Pancreas (tissue), 10 donors: ENCODE results near the gene PLA2G6. TPM values are rescaled to one million over a fixed set of nuclear protein-coding genes. Genes with fewer than 3 reads are reported as not detected.

ENCODE experiments used
- ATAC-seq, 4 donors: fragments of 200-7000 bp; cut with Tn5 transposase; one replicate each; pipeline versions ENCODE4 v1.8.0 to v1.9.1; 2020; ENCODE audit warnings: mild to moderate bottlenecking in 4 of 4, moderate library complexity in 4 of 4
- DNase-seq, 6 donors: peaks; one replicate each; pipeline ENCODE4 v3.0.0-alpha.2; 2020
- FAIRE-seq: peaks from 2 replicates; lab custom pipeline; 2012; peaks lifted over from hg19 to GRCh38; lab: Jason Lieb, UNC
- H3K27ac ChIP-seq, 4 donors: fragments of 200-600 bp; sonication (generic); 1 replicate in 3 of 4; 2 replicates in 1 of 4; pipeline versions ENCODE4 v1.5.0 to v1.8.0; 2020
- H3K27me3 ChIP-seq, 4 donors: fragments of 200-600 bp; one replicate each; pipeline ENCODE4 v1.8.0; 2021
- H3K36me3 ChIP-seq, 3 donors: fragments of 200-600 bp; sonication (generic) in 1 of 3; one replicate each; pipeline versions ENCODE4 v1.5.0 to v1.8.0; 2020 to 2021
- H3K4me1 ChIP-seq, 3 donors: fragments of 200-600 bp; one replicate each; pipeline ENCODE4 v1.8.0; 2021
- H3K4me3 ChIP-seq, 4 donors: fragments of 200-600 bp; sonication (generic) in 2 of 4; one replicate each; pipeline versions ENCODE4 v1.5.0 to v1.8.0; 2020 to 2021
- H3K9me3 ChIP-seq, 4 donors: fragments of 200-600 bp; one replicate each; pipeline ENCODE4 v1.8.0; 2021
- WGBS, 2 donors: extraction: QIAGEN DNeasy Blood & Tissue Kit; methylation state at CpG; one replicate each; pipeline ENCODE4 v1.1.7; 2013; 5-methylcytosine and 5-hydroxymethylcytosine counted together
- intact Hi-C, 3 donors: fragments of 100-400 bp; cut with DNase I; formaldehyde crosslinking; loops; one replicate each; pipeline versions ENCODE4 v1.11.1 to v1.14.2; 2022
- polyA plus RNA-seq, 2 donors: library from polyadenylated mRNA; stranded (reverse); fragments of 200-250 nt; gene quantifications; one replicate each; pipeline ENCODE4 v1.2.3, GENCODE V29; 2013
- total RNA-seq, 6 donors: library from RNA; stranded (reverse); fragmentation: NEBNext Ultra II Directional in 4 of 6; extraction: Animal tissue kit (Norgen Biotek cat#: 25700) in 4 of 6; gene quantifications; one replicate each; pipeline versions ENCODE4 v1.2.1 to v1.2.4, GENCODE V29; 2021 to 2023
- TF ChIP-seq, protein P1 (sequence below), 4 donors: fragments of 200-600 bp; sonication (generic) in 3 of 4; IDR thresholded peaks; one replicate each; pipeline versions ENCODE4 v1.5.0 to v1.8.0; 2021; ENCODE audit warnings: antibody characterized with exemption in 4 of 4
- donor health status: healthy with polysubstance abuse.
- donor health status: DM: no; HTN: no; CAD: no; lungs with moderate emphysema.
- donor health status: DM: no; HTN: no; CAD: no.
- donor health status: control.
- donor health status: control.
- donor health status: Bipolar disorder and iron deficiency.
- donor health status: DM: yes; HTN: yes; CAD: no.
- donor health status: DM: no; HTN: no; CAD: no.
- donor health status: DM: no; HTN: no; CAD: no.
- donor health status: DM: yes; HTN: yes; CAD: no.

PLA2G6 gene
- total and polyA plus RNA-seq, 8 donors: 8.7 to 109 (median 26.1) TPM

DNA sequence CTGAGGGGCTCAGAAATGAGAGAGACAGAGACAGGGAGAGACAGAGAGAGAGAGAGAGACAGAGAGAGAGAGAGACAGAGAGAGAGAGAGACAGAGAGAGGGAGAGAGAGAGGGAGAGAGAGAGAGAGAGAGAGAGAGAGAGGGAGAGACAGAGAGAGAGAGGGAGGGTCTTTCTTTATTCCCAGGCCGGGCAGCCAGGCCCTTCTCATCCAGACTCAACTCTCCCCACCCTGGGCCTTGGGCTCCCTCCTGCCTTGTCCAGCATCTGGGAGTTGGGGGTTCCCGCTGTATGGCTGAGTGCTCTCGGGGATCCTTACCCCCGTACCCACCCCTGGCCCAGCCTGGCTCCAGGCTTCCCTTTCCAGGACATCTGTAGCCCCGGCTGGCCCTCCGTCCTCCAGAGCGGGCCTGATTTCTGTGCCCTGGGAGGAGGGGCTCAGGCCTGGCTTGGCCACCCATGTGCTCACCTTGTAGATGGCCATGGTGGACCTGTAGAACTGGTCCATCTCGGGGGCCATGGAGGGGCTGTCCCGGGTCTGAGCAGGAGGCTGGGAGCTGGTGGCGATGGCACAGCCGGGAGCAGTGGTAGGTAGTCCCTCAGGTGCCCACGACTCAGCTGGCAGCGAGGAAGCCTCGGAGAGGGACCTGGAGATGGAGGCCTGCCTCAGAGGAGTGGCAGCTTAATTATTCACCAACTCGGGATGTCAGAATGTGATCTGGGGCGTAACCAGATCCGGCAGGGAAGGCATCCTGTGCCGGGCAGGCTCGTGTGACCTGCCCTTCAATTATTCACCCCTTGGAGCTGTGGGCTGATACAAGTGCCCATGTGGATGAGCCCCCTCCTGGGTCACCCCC is 71.4 kb downstream of the PLA2G6 start, which contains the start of gene BAIAP2L2:
Gene BAIAP2L2 (minus strand): TSS at position 677 of the 855 bp plus-strand sequence. CDS start 159 bp downstream, at position 518.
- Histone ChIP-seq H3K4me1 (peaks cover 5 to 11% (median 10%) of the 10 kb centered on the region in 3 donors), H3K36me3 (no peaks in the 10 kb centered on the region), H3K4me3 (no peak within 1 kb of the TSS), H3K27ac (no peak within 1 kb of the TSS), H3K9me3 (no peaks in the 10 kb centered on the region), H3K27me3 (no peaks in the 10 kb centered on the region)
- 77 to 78% methylated on average over 19 of the region's 19 CpGs for WGBS, 2 donors
- FAIRE-seq (no peak), DNase-seq (peak in 1 of 6 donors; percentile 67), ATAC-seq (no peak)
- TF ChIP-seq, protein P1, sequence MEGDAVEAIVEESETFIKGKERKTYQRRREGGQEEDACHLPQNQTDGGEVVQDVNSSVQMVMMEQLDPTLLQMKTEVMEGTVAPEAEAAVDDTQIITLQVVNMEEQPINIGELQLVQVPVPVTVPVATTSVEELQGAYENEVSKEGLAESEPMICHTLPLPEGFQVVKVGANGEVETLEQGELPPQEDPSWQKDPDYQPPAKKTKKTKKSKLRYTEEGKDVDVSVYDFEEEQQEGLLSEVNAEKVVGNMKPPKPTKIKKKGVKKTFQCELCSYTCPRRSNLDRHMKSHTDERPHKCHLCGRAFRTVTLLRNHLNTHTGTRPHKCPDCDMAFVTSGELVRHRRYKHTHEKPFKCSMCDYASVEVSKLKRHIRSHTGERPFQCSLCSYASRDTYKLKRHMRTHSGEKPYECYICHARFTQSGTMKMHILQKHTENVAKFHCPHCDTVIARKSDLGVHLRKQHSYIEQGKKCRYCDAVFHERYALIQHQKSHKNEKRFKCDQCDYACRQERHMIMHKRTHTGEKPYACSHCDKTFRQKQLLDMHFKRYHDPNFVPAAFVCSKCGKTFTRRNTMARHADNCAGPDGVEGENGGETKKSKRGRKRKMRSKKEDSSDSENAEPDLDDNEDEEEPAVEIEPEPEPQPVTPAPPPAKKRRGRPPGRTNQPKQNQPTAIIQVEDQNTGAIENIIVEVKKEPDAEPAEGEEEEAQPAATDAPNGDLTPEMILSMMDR (IDR thresholded peaks at IDR 0.05): no peak
- intact Hi-C loops: no loop called here

DNA sequence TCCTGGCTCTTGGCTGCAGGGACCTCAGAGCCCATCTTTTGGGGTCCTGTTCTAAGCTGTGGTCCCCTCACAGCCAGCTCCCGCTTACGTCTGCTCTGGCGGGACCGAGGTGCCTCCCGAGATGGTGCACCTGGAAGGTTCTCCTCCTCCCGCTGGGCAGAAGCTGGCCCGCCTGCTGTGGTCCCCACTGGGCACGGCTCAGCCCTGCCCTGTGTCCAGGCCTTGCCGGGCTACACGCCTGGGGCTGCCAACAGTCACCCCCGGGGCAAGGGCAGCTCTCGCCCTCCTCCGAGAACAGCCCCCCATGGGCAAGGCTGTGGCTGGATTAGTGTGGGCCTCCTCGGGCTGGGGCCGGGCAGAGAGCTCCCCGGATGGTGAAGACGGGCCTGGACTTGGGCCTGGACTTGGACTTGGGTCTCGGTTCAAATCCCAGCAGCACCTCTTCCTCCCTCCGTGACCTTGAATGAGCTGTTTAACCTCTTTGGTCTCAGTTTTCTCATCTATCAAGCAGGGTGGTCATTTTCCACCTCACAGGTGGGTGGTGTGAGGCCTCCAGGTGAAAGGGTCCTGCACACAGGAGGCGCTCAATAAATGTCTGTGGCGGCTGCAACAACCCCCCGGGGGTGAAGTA is 72.1 kb downstream of the PLA2G6 start:
- Histone ChIP-seq H3K9me3 (no peaks in the 10 kb centered on the region), H3K36me3 (no peaks in the 10 kb centered on the region), H3K27me3 (no peaks in the 10 kb centered on the region), H3K4me1 (peaks cover 5 to 11% (median 10%) of the 10 kb centered on the region in 3 donors), H3K4me3 (no peak overlapping the region), H3K27ac (no peak overlapping the region)
- WGBS, 2 donors: 91 to 94% methylated on average over 22 of the region's 22 CpGs
- ATAC-seq: peak in 1 of 4 donors; percentile 5
- TF ChIP-seq, protein P1 (IDR thresholded peaks at IDR 0.05): no peak
- peak in 1 of 6 donors; percentile 79 for DNase-seq
- no peak for FAIRE-seq
- intact Hi-C loops: no loop called here

DNA sequence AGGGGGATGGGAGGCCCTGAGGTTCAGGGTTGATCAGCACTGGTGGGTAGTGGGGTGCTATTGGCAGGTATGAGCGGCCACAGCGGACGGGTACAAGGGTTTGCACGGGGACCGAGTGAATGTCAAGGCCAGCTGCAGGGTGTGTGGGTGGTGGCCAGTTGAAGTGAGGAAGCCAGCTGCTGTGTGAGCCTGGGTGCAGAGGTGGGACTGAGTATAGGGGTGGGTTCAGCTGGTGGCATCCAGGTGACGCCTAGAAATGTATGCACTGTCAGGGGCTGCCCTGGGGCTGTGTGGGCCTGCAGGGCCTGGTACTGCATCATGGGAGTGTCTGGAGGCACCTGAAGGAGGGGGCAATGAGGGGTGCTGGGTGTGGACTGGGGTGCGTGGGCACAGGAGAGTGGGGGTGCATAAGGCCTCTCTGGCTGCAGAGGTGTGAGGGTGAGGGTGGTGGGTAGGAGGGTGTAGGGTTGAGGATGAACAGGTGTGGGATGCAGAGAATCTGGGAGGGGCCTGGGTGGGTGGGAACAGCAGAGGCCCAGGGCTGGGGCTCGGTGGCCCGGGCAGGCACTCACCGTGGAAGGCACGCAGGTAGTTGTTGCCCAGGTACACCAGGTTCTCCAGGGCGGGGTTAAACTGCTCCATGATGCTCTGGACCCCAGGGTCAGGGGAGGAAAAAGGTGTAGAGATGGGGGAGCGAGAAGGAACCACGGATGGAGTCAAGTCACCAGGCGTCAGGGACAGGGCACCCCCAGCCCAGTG is 72.9 kb downstream of the PLA2G6 start:
- ATAC-seq (peak; percentile 20 to 36 (median 24)), FAIRE-seq (no peak), DNase-seq (peak in 1 of 6 donors; percentile 51)
- WGBS, 2 donors: 73 to 75% methylated on average over 15 of the region's 15 CpGs
- intact Hi-C loops: no loop called here
- H3K4me3 ChIP-seq: no peak overlapping the region
- H3K27me3 ChIP-seq: no peaks in the 10 kb centered on the region
- H3K27ac ChIP-seq: peak overlapping the region in 3 of 4 donors; percentile 58 to 66 (median 65)
- TF ChIP-seq, protein P1 (IDR thresholded peaks at IDR 0.05): no peak
- no peaks in the 10 kb centered on the region for H3K9me3 ChIP-seq
- H3K4me1 ChIP-seq: peaks cover 5 to 11% (median 10%) of the 10 kb centered on the region in 3 donors
- H3K36me3 ChIP-seq: no peaks in the 10 kb centered on the region

DNA sequence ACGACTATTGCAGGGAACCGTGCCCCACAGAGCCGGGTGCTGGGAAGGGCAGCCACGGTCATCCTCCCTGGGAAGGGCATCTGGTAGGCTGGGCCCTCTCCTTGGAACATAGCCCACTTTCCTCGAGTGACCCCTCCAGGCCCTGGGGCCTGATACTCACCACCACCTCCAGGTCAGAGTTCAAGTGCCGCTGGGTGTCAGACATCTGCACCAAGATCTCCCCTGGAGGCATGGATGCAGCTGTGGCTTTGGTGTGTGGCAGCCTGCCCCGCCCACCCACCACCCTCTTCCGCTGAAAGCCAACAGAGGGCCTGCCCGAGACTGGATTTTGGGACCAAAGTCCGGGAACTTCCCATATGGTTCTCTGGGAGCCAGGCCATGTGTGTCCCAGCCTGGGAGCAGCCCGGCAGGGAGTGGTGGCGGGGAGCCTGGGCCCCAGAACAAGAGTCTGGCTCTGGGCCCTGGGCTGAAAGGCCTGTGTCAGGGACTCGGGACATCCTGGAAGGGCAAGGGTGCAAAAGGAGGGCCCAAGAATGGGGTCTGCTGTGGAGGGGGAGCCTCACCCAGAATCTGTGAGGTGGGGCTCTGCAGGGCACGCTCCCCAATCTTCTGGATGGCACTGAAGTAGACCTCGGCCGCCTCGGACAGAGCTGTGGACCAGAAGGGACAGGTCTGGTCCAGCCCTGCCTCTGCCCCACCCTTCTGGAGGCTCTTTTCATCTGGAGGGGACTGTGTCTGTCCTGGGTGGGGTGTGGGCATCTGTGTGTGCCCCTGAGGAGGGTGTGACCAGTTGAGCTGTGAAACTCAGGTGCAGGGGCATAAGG is 73.7 kb downstream of the PLA2G6 start:
- H3K27ac ChIP-seq: peak overlapping the region; percentile 29 to 66 (median 62)
- H3K4me3 ChIP-seq: no peak overlapping the region
- peaks cover 5 to 11% (median 10%) of the 10 kb centered on the region in 3 donors for H3K4me1 ChIP-seq
- H3K27me3 ChIP-seq: no peaks in the 10 kb centered on the region
- H3K9me3 ChIP-seq: no peaks in the 10 kb centered on the region
- 39 to 47% methylated on average over 17 of the region's 17 CpGs for WGBS, 2 donors
- intact Hi-C loops: no loop called here
- no peaks in the 10 kb centered on the region for H3K36me3 ChIP-seq
- TF ChIP-seq, protein P1 (IDR thresholded peaks at IDR 0.05): no peak
- FAIRE-seq: no peak
- ATAC-seq: peak; percentile 81 to 91 (median 87)
- DNase-seq: peak; percentile 80 to 91 (median 84)
